ENCODE results near the gene MGAT5.

DNA sequence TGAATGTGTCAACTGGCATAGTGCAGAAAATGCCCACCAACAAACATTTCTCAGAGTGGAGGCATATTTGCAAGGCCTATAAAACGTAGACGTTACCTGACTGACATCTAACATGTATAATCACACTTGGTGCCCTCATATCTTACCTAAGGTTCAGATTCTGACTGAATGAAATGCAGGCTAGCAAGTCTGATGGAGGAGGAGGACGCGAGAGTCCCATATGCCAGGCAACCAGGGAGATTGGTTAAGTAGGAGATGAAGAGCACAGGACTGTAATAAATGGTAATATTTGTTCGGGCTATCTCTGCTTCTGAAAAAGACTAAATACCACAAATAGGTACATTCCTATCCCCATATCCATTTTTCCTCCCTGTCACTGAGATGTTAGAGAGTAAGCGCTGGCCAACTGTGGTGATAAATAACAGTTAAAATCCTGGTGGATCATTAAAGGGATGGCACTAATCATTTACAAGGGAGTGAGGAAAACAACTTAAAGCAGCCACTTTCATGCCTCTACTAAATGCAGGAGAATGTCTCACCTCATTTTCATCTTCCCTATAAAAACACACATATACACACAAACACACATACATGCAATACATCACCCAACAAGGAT is 247.7 kb downstream of the MGAT5 start:
- TF ChIP-seq, protein P1, sequence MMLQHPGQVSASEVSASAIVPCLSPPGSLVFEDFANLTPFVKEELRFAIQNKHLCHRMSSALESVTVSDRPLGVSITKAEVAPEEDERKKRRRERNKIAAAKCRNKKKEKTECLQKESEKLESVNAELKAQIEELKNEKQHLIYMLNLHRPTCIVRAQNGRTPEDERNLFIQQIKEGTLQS (IDR thresholded peaks at IDR 0.05): no peak
- no peak for TF ChIP-seq POLR2A (IDR thresholded peaks at IDR 0.05; ENCODE audit: borderline replicate concordance, extremely low read depth, insufficient read depth, insufficient read length)
- TF ChIP-seq, protein P2, sequence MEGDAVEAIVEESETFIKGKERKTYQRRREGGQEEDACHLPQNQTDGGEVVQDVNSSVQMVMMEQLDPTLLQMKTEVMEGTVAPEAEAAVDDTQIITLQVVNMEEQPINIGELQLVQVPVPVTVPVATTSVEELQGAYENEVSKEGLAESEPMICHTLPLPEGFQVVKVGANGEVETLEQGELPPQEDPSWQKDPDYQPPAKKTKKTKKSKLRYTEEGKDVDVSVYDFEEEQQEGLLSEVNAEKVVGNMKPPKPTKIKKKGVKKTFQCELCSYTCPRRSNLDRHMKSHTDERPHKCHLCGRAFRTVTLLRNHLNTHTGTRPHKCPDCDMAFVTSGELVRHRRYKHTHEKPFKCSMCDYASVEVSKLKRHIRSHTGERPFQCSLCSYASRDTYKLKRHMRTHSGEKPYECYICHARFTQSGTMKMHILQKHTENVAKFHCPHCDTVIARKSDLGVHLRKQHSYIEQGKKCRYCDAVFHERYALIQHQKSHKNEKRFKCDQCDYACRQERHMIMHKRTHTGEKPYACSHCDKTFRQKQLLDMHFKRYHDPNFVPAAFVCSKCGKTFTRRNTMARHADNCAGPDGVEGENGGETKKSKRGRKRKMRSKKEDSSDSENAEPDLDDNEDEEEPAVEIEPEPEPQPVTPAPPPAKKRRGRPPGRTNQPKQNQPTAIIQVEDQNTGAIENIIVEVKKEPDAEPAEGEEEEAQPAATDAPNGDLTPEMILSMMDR (IDR thresholded peaks at IDR 0.05 in 2 of 3, conservative IDR thresholded peaks at IDR 0.05 in 1 of 3; ENCODE audit: borderline replicate concordance in 1 of 3, insufficient read depth in 1 of 3, low read depth in 2 of 3, low read length in 2 of 3): no peak
- TF ChIP-seq FOSL1 (IDR thresholded peaks at IDR 0.05; ENCODE audit: low read depth): no peak
- TF ChIP-seq, protein P3, sequence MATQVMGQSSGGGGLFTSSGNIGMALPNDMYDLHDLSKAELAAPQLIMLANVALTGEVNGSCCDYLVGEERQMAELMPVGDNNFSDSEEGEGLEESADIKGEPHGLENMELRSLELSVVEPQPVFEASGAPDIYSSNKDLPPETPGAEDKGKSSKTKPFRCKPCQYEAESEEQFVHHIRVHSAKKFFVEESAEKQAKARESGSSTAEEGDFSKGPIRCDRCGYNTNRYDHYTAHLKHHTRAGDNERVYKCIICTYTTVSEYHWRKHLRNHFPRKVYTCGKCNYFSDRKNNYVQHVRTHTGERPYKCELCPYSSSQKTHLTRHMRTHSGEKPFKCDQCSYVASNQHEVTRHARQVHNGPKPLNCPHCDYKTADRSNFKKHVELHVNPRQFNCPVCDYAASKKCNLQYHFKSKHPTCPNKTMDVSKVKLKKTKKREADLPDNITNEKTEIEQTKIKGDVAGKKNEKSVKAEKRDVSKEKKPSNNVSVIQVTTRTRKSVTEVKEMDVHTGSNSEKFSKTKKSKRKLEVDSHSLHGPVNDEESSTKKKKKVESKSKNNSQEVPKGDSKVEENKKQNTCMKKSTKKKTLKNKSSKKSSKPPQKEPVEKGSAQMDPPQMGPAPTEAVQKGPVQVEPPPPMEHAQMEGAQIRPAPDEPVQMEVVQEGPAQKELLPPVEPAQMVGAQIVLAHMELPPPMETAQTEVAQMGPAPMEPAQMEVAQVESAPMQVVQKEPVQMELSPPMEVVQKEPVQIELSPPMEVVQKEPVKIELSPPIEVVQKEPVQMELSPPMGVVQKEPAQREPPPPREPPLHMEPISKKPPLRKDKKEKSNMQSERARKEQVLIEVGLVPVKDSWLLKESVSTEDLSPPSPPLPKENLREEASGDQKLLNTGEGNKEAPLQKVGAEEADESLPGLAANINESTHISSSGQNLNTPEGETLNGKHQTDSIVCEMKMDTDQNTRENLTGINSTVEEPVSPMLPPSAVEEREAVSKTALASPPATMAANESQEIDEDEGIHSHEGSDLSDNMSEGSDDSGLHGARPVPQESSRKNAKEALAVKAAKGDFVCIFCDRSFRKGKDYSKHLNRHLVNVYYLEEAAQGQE (IDR thresholded peaks at IDR 0.05; ENCODE audit: low read depth): no peak
- TF ChIP-seq RAD21 (IDR thresholded peaks at IDR 0.05; ENCODE audit: low read depth): no peak
- no peak for TF ChIP-seq EZH2phosphoT487 (IDR thresholded peaks at IDR 0.05; ENCODE audit: borderline replicate concordance)
- TF ChIP-seq SP1 (IDR thresholded peaks at IDR 0.05; ENCODE audit: low read depth): no peak
- TF ChIP-seq YY1 (IDR thresholded peaks at IDR 0.05; ENCODE audit: extremely low read depth, insufficient replicate concordance, low read depth, low read length): no peak
- TF ChIP-seq POLR2AphosphoS5 (IDR thresholded peaks at IDR 0.05; ENCODE audit: low read depth, low read length): no peak
- no peak for TF ChIP-seq EZH2 (IDR thresholded peaks at IDR 0.05)
- no peak for TF ChIP-seq EGR1 (IDR thresholded peaks at IDR 0.05; ENCODE audit: low read depth)
- TF ChIP-seq, protein P4, sequence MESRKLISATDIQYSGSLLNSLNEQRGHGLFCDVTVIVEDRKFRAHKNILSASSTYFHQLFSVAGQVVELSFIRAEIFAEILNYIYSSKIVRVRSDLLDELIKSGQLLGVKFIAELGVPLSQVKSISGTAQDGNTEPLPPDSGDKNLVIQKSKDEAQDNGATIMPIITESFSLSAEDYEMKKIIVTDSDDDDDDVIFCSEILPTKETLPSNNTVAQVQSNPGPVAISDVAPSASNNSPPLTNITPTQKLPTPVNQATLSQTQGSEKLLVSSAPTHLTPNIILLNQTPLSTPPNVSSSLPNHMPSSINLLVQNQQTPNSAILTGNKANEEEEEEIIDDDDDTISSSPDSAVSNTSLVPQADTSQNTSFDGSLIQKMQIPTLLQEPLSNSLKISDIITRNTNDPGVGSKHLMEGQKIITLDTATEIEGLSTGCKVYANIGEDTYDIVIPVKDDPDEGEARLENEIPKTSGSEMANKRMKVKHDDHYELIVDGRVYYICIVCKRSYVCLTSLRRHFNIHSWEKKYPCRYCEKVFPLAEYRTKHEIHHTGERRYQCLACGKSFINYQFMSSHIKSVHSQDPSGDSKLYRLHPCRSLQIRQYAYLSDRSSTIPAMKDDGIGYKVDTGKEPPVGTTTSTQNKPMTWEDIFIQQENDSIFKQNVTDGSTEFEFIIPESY (IDR thresholded peaks at IDR 0.05; ENCODE audit: extremely low read depth, insufficient replicate concordance, low read length): no peak

All from HCT116 (cell line).